Measurements from ENCODE around the gene BAIAP2.

BAIAP2 gene

GRCh38 chr17:81161972-81162371, 127.0 kb downstream of the BAIAP2 start:
- DNase-seq, result no peak

DNA sequence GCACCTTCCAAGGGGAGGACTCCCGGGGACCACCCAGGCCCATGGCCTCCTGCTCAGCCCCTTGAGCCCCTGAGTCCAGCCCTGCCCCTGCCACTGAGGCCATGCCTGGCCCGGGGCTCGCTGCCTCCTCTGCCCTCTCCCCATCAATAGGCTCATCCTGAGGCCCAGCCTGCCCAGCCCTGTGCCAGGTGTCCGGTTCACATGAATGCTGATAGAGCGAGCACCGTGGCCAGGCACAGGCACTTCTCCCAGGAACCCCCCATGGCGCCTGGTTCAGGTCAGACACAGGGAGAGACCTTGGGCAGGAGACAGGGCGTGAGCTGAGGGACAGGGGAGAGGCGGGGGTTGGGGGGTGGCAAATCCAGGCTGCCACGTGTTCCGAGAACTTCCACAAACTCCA, 127.5 kb downstream of the BAIAP2 start:
- no peak for DNase-seq

GRCh38 chr17:81163051-81163695, 128.2 kb downstream of the BAIAP2 start:
- DNase-seq, result no peak

DNA sequence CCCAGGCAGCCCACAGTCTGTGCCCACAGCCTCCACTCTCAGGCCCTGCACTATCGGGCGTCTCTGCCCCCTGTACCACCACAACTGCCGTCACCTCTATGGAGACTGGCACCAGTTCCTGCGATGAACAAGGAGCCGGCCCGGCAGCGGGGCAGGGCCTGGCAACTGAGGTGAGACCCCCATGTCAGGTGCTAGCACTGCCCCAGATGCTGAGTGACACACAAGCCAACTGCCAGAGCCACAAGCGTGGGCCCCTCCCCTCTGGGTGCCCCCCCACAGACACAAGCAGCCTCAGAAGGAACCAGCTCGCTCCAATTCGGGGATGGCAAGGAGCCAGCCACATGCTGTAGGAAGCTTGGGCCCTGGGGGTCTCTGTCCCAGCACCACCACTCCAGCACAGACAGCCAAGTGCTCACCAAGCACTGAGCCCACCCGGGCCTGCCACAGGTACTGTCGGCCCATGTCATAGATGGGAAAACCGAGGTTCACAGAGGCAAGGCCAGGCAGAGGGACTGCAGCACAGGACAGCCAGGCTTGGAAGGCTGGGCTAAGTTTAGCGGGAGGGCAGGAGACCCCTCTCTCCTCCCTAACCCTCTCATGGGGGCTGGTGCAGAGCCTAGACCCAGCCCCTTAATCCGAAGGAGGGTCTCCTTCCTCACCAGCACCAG, 128.9 kb downstream of the BAIAP2 start:
- DNase-seq, result no peak

DNA sequence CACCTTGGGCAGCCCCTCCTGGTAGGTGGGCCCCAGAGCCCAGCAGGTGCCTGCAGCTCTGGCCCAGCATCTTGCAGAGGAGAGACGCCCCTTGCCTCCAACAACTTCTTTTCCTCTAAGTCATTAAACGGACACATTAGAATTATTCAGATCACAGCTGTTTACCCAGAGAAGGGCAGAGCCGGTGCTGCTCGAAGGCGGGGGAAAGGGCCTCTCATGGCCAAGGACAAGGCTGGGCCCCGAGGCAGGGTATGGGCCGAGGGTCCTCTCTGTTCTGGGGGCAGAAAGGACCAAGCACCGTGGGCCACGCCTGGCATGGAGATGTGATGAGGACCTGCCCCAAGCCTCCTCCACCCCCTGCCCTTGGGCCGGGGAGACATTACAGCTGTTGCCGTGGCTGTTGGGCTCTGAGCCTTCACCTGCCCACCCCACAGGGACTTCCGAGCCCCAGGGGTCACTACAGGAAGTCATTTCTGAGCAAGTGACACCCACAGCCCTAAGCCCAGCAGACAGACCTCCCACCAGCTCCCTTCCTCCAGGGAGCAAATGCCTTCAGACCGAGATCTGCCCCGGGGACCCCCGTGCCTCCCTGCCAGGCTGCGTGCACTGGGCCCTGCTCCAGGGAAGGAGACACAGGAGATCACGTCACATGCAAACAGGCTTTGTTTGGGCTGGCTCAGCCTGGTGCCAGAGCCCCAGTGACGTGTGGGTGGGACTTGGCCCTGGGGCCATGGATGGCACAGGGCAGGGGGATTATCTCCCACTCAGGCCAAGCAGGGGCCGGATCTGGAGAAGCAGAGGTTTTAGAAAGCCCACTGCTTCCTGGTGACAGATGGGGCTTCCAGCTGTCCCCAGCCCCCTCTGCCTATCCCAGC, 129.7 kb downstream of the BAIAP2 start:
- DNase-seq, result no peak

DNA sequence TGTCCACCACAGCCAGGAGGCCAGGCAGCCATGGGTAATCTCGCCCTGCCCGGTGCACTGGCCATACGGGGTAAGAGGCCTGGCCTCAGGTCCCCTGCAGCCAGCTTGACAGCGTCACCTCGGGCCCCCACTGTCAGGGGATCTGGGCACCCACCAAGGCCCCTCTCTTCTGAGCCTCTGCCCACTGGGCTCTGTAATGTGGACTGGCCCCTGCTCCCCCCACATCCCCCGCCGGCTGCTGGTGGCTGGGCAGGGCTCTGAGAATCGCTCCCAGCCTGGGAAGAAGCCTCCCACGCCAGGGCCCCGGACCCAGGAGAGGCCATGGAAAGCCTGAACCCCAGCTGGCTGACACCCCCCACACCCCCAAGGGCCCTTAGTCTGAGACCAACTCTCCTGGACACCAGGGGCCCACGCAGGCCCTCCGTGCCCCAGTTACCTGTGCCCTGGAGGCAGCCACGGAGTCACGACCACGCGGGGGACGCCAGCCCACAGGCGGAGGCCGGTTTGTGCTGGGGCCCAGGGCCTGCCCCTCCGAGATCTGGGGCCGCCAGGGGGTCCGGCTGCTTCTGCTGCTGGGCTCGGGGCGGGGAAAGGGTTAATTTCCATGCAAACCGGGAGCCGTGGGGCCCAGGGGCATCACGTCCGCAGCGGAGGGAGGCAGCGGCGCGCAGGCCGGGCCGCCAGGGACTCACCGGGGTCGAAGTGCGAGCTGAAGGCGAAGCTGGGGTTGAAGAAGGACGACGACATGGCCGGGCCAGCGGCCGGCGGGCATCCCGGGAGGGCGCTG, 130.5 kb downstream of the BAIAP2 start, which contains the start of gene PVALEF:
PVALEF (plus strand) TSS at position 262 of the 787 bp plus-strand sequence. CDS start 15,720 bp downstream, outside the sequence.
- no peak for DNase-seq

- DNase-seq, result no peak
Observed at GRCh38 chr17:81166033-81166492, 131.1 kb downstream of the BAIAP2 start, which contains the start of gene AATK. AATK (minus strand) TSS chr17:81166221; CDS start chr17:81165992, 229 bp downstream.
